HEK293T (cell line): Measurements from ENCODE around the gene PPP1CA.
"Not testable (repeated sequence)": the region's sequence is repeated elsewhere in the genome, so short reads cannot be mapped to it uniquely, and the experiment has no call there.

ENCODE experiments used
- CTCF ChIA-PET: fragments of 350-600 bp; formaldehyde crosslinking; extraction: SDS; loops from one replicate; lab custom pipeline; 2021; ENCODE audit warnings: antibody characterized with exemption, inconsistent platforms; lab: Yijun Ruan, JAX
- POLR2A ChIA-PET: fragments of 350-600 bp; formaldehyde crosslinking; extraction: SDS; loops from one replicate; lab custom pipeline; 2020; ENCODE audit warnings: antibody characterized with exemption, inconsistent platforms; lab: Yijun Ruan, JAX
- DNase-seq: peaks from one replicate; pipeline ENCODE4 v3.0.0; 2012; ENCODE audit warnings: mixed read lengths; ENCODE audit errors: extremely low spot score
- ARNT ChIP-seq: fragments of 450-650 bp; IDR thresholded peaks from 2 replicates; pipeline ENCODE4 v1.6.1; 2017; ENCODE audit warnings: mild to moderate bottlenecking
- BHLHE40 ChIP-seq: fragments of 450-650 bp; IDR thresholded peaks from 2 replicates; pipeline ENCODE4 v1.6.1; 2016; ENCODE audit warnings: mild to moderate bottlenecking, moderate library complexity, borderline replicate concordance
- CTBP1 ChIP-seq: fragments of 450-650 bp; IDR thresholded peaks from 2 replicates; pipeline ENCODE4 v1.6.1; 2016; ENCODE audit warnings: borderline replicate concordance
- ELF4 ChIP-seq: fragments of 450-650 bp; IDR thresholded peaks from 2 replicates; pipeline ENCODE4 v1.6.1; 2017; ENCODE audit warnings: antibody characterized with exemption
- FOXA1 ChIP-seq: fragments of 450-650 bp; IDR thresholded peaks from 2 replicates; pipeline ENCODE4 v1.6.1; 2016; ENCODE audit warnings: mild to moderate bottlenecking
- FOXK2 ChIP-seq: fragments of 450-650 bp; IDR thresholded peaks from 2 replicates; pipeline ENCODE4 v1.6.1; 2016; ENCODE audit warnings: mild to moderate bottlenecking
- FOXM1 ChIP-seq: fragments of 450-650 bp; IDR thresholded peaks from 2 replicates; pipeline ENCODE4 v1.6.1; 2017; ENCODE audit warnings: mild to moderate bottlenecking, borderline replicate concordance
- HDGF ChIP-seq: fragments of 450-650 bp; IDR thresholded peaks from 2 replicates; pipeline ENCODE4 v1.6.1; 2017; ENCODE audit warnings: antibody characterized with exemption, borderline replicate concordance
- L3MBTL2 ChIP-seq: fragments of 450-650 bp; conservative IDR thresholded peaks from 2 replicates; pipeline ENCODE4 v1.6.1; 2016; ENCODE audit warnings: mild to moderate bottlenecking
- LEF1 ChIP-seq: fragments of 450-650 bp; IDR thresholded peaks from 2 replicates; pipeline ENCODE4 v1.6.1; 2017; ENCODE audit warnings: mild to moderate bottlenecking, borderline replicate concordance
- NFRKB ChIP-seq: fragments of 450-650 bp; IDR thresholded peaks from 2 replicates; pipeline ENCODE4 v1.6.1; 2016; ENCODE audit warnings: mild to moderate bottlenecking, moderate library complexity
- SP1 ChIP-seq: fragments of 450-650 bp; IDR thresholded peaks from 2 replicates; pipeline ENCODE4 v1.6.1; 2017
- SUZ12 ChIP-seq: fragments of 450-650 bp; IDR thresholded peaks from 2 replicates; pipeline ENCODE4 v1.6.1; 2016; ENCODE audit warnings: mild to moderate bottlenecking
- TARDBP ChIP-seq: fragments of 450-650 bp; IDR thresholded peaks from 2 replicates; pipeline ENCODE4 v1.6.1; 2016
- ZNF384 ChIP-seq: fragments of 450-650 bp; IDR thresholded peaks from 2 replicates; pipeline ENCODE4 v1.6.1; 2016
- TF ChIP-seq, protein P1 (sequence below): fragments of 450-650 bp; IDR thresholded peaks from 2 replicates; pipeline ENCODE4 v1.6.1; 2016

The PPP1CA gene

GRCh38 chr11:67405688-67406339, 4.2 kb upstream of the PPP1CA start:
- no peak for DNase-seq
- ChIA-PET CTCF (no interaction called here), POLR2A (no interaction called here)
- TF ChIP-seq HDGF: no peak
- TF ChIP-seq, protein P1, sequence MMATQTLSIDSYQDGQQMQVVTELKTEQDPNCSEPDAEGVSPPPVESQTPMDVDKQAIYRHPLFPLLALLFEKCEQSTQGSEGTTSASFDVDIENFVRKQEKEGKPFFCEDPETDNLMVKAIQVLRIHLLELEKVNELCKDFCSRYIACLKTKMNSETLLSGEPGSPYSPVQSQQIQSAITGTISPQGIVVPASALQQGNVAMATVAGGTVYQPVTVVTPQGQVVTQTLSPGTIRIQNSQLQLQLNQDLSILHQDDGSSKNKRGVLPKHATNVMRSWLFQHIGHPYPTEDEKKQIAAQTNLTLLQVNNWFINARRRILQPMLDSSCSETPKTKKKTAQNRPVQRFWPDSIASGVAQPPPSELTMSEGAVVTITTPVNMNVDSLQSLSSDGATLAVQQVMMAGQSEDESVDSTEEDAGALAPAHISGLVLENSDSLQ: no peak

DNA sequence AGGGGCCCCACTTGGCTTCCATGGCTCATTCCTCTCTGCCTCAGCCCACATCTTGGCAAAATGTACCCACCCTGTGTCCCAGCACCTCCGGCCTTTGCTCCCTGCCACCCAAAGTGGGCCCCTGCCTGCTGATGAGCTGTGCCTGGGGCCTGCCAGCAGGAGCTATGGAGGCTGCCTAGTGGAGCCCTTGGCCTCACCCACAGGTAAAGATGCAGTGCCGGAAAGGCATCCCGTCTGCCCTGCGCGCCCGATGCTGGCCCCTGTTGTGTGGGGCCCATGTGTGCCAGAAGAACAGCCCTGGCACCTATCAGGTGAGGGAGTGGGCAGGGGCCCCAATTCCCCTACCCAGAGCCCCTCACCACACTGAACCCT, 3.5 kb upstream of the PPP1CA start:
- no peak for DNase-seq
- ChIA-PET POLR2A (interaction anchor here (1.3 kb wide), 1 partner anchor 13 kb away, joined by 4 read pairs; no protein-coding TSS in a partner anchor), CTCF (no interaction called here)
- TF ChIP-seq FOXK2 (no peak), SP1 (no peak), NFRKB (no peak), CTBP1 (no peak), L3MBTL2 (no peak), ARNT (no peak), TARDBP (no peak), SUZ12 (no peak), ELF4 (no peak), FOXA1 (no peak), LEF1 (no peak), BHLHE40 (no peak), ZNF384 (no peak), HDGF (no peak), FOXM1 (no peak)
- TF ChIP-seq, protein P1: no peak

GRCh38 chr11:67404515-67405195, 3.0 kb upstream of the PPP1CA start:
- ChIA-PET POLR2A (interaction anchor here (0.9 to 1.3 kb wide), 3 partner anchors 12 to 23 kb away, joined by 3 to 5 read pairs (median 4); no protein-coding TSS in a partner anchor), CTCF (no interaction called here)
- no peak for DNase-seq
- TF ChIP-seq BHLHE40 (no peak), L3MBTL2 (no peak), ZNF384 (no peak), CTBP1 (no peak), NFRKB (no peak), FOXK2 (no peak), SP1 (no peak), ELF4 (no peak), FOXM1 (no peak), LEF1 (no peak), FOXA1 (no peak)
- TF ChIP-seq, protein P1: no peak

- DNase-seq, CTCF ChIA-PET: not testable (repeated sequence)
- POLR2A ChIA-PET: interaction anchor here (3.9 to 4.2 kb wide), 2 partner anchors 12 to 16 kb away, joined by 42 to 50 read pairs; partner anchors contain the start of gene RAD9A
These were observed 1.4 kb upstream of the PPP1CA start for GRCh38 chr11:67403085-67403484.

DNA sequence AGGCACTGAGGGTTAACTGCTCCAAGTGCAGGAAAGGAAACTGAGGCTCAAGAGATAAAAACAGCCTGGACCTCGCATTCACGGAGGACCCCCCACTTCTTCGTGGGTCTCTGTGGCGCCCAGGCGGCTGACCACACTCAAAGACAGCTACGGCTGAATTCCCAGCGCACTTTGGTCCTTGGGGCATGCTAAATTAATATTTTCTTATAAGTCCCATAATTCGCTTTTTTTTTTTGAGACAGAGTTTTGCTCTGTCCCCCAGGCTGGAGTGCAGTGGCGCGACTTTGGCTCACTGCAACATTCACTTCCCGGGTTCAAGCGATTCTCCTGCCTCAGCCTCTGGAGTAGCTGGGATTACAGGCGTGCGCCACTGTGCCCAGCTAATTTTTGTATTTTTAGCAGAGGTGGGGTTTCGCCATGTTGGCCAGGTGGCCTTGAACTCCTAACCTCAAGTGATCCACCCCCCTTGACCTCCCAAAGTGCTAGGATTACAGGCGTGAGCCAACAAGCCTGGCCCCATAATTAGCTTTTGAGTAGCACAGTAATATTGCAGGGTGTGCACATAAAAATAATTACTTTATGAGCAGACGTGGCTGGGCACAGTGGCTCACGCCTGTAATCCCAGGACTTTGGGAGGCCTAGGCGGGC, 658 bp upstream of the PPP1CA start:
- CTCF ChIA-PET: interaction anchor here (1.0 to 2.0 kb wide), 4 partner anchors 21 to 85 kb away, joined by 3 to 5 read pairs (median 4); no protein-coding TSS in a partner anchor
- POLR2A ChIA-PET: interaction anchor here (0.6 to 4.2 kb wide), 22 partner anchors 10 to 180 kb away, joined by 3 to 50 read pairs (median 4); partner anchors contain the start of genes CORO1B, PTPRCAP, RAD9A and RPS6KB2
- not testable (repeated sequence) for DNase-seq

- TF ChIP-seq LEF1 (no peak), ZNF384 (no peak), BHLHE40 (no peak), ELF4 (no peak), FOXM1 (no peak), TARDBP (no peak), SP1 (no peak), L3MBTL2 (no peak), CTBP1 (no peak), HDGF (no peak), NFRKB (no peak), FOXK2 (no peak), SUZ12 (no peak), FOXA1 (no peak), ARNT (no peak)
- TF ChIP-seq, protein P1: no peak
- POLR2A ChIA-PET: interaction anchor here (0.7 to 4.2 kb wide), 22 partner anchors 10 to 181 kb away, joined by 3 to 50 read pairs (median 4); partner anchors contain the start of genes AIP, CORO1B, PTPRCAP and RAD9A
- CTCF ChIA-PET: interaction anchor here (0.6 to 2.0 kb wide), 12 partner anchors 9 to 528 kb away, joined by 3 to 6 read pairs (median 4); partner anchors contain the start of gene RAD9A
- DNase-seq: no peak
These were observed 640 bp downstream of the PPP1CA start for GRCh38 chr11:67400942-67401494.
